GM19395 (cell line): ENCODE measurements around the gene TFEB.
"Not testable (repeated sequence)": the region's sequence is repeated elsewhere in the genome, so short reads cannot be mapped to it uniquely, and the experiment has no call there.

ENCODE experiments used
- ATAC-seq: cut with Tn5 transposase; IDR thresholded peaks from one replicate; pipeline ENCODE4 v1.9.1; 2021; ENCODE audit warnings: mild to moderate bottlenecking, moderate library complexity; ENCODE audit not compliant: unreplicated experiment

TFEB gene

GRCh38 chr6:41766043-41766664 lies 30.7 kb upstream of the TFEB start:
- not testable (repeated sequence) for ATAC-seq

DNA sequence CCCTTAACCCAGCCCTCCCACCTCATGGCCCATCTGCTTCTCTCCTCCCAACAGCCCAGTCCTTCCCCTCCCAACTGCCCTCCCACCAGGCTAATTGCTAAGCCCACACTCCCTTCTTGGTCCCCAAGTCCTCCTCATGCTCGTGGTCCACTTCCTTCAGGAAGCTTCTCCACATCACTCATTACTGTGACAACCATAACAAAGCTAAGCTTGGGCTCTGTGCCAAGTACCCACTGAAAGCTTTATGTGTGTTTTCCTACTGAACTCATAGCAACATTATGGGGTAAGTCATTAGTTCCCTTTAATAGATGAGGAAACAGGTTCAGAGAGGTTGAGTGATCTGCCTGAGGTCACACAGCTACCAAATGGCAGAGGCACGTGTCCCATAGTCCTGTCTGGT lies 28.1 kb upstream of the TFEB start:
- ATAC-seq, result no peak

- no peak for ATAC-seq
These were observed 24.6 kb upstream of the TFEB start for GRCh38 chr6:41759905-41760579.

DNA sequence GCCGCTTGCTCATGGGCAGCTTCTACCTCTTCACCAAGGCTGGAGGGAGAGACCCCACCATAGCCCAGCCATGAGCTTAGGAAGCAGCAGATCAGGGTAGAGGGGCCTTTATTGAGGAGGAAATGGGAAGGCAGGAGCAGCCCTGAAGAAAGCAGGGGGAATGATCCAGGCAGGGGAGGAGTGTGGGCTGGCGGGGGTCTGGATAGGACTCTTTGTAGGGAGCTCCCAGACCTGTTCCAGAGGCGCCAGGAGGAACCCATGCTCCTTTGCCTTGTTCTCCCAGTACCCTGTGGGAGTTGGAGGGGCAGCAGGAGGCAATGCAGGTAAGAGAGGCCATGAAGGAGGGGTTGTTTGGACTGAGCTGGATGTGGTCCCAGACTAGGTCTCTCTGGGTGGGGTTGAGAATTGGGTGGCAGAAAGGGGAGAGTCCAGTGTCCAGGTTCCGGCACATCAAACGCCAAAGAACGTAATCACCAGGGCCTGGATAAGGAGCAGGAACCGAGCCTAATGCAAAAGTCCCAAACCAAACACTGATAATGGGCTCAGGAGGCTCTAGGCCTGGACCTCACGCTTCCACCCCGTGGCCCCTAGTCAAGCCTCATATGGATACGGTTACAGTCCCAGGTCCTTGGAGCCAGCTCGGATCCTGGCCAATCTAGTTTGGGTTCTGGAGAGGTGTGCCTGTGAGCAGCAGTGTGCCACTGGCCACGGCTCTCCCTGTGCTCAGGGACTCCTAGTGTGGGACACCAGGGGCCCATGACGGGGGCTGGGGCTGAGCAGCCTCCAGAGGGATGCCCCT lies 23.9 kb upstream of the TFEB start:
- no peak for ATAC-seq

GRCh38 chr6:41758641-41759035 lies 23.2 kb upstream of the TFEB start:
- no peak for ATAC-seq

GRCh38 chr6:41757931-41758640 lies 22.7 kb upstream of the TFEB start:
- ATAC-seq, result no peak

DNA sequence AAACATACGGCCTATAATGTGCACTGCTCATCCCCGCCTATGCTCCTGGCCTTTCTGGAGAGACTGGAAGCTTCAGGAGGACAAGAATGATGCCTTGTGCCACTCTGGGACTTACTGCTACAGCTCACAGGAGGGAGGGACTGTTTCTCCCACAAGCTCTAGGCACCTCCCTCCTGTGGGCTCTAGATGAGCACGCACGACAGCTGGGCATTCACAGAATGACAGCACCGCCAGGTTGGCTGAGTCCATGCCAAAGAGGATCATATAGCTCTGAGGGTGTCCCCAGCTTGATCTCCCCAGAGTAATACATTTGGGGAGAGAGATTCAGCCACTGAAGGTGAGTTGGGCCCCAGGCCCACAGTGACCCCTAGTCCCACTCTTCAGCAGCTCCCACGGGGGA lies 21.9 kb upstream of the TFEB start:
- ATAC-seq, result no peak

GRCh38 chr6:41756354-41756753 lies 20.9 kb upstream of the TFEB start:
- ATAC-seq, result no peak

DNA sequence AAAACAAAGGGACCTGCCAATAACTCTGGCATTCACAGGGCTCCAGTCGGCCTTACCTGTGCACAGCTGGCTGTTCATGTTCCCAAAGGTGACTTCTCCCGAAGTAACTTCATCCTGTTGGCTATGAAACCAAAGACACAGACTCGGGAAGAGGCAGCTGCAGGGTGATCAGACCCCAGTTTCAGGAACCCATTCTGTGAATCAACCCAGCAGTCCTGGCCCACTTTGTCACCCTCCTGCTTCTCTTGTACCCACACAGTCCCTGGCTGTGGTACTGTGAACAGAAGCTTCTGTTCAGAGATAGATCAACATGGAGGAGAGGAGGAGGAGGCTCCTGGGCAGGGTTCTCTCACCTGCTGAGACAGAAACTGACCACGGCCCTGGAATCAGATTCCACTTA lies 20.5 kb upstream of the TFEB start:
- ATAC-seq, result no peak

DNA sequence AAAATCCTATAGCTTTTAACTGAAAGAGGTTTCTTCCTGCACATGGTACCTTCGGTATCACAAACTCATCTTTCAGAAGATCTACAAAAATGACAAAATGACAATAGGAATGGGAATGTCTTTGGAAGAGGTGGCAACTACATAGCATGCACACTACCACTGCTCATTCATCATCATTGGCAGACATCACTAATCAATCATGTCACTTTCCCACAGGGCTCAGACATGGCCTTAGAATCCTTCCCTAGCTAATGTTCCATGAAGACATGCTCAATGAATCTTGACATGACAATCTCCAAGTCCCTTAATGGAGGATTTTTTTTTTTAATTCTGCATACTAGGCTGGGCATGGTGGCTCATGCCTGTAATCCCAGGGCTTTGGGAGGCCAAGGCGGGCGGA lies 15.0 kb upstream of the TFEB start:
- no peak for ATAC-seq

DNA sequence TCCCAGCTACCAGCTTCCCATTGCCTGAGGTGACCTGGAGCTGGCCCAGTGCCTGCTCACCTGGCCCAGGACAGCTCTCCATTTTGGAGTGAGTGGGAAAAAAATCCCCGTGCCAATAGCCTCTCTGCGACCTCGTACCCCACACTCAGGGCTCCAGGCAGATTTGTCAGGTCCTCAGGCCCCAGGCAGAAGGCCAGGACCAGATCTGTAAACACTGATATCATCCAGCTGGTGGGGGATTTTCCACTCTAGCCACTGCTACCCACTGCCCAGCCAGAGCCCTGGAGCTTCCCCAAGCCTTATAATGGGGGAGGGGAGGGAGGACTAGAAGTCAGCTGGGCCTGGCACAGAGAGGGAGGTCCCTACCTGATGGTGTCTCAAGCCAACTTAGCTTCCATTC lies 13.1 kb upstream of the TFEB start:
- no peak for ATAC-seq

GRCh38 chr6:41748102-41748477 lies 12.7 kb upstream of the TFEB start:
- ATAC-seq, result no peak

GRCh38 chr6:41747256-41748101 lies 12.1 kb upstream of the TFEB start, which contains the start of gene PGC:
TSS of gene PGC (minus strand) at chr6:41747397. CDS start at chr6:41747334, 63 bp downstream.
- ATAC-seq, result no peak

DNA sequence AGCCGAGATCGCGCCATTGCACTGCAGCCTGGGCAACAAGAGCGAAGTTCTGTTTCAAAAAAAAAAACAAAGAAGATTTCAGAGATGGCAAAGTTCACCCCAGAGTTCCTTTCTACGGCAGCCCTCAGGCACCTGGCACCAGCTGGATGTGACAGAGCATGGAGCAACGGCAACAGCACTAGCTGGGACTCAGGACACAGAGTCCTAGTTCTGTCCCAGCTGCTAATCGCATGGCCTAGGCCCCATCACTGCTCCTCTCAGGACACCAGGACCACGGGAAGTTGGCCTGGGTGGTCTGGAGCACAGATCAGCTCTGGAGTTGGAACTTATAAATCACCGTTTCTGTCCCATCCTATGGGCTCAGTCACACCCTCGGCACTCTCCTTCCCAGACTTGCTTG lies 10.7 kb upstream of the TFEB start:
- no peak for ATAC-seq

- ATAC-seq, result no peak
These were observed 8.9 kb upstream of the TFEB start for GRCh38 chr6:41744236-41744787.

GRCh38 chr6:41743406-41744235 lies 8.2 kb upstream of the TFEB start:
- ATAC-seq, result no peak

DNA sequence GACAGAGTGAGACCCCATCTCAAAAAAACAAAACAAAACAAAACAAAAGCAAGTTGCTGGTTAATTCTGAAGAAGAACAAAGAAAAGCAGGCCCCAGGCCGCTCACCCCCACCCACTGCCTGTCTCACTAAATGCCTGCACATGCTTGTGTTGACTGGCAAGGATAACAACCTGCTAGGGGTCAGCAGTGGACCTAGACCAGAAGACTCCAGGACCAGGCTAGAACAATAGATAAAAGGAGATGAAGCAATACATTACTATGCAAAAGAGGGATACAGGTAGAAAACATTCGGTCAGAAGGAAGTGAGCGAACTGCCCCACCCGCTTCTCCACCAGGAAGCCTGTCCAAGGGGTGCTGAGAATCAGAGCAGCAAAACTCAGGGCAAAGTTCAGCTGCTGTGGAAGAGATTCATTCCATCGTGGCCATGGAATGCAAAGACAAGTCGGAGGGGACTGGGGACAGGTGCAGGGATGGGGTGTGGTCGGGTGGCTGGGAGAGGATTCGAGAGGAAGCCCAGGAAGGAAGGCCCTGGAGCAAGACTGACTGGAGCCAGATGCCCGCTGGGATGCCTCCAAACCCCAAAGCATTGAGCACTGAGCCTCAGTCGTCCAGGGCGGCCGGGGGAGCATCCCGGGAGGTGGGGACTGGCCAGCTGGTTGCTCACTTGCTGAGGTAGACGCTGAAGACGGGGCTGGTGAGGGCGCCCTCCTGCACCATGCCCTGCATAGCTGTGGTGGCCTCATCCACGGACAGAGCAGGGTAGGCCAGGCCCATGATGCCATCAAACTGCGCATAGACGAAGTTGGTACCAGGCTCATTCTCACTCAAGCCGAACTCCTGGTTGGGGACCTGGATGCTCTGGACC lies 6.5 kb upstream of the TFEB start:
- ATAC-seq, result no peak

GRCh38 chr6:41740366-41741162 lies 5.2 kb upstream of the TFEB start:
- no peak for ATAC-seq
